NCI-H226 (cell line): Measurements from ENCODE around the gene CLDN1.
"Not testable (repeated sequence)": the region's sequence is repeated elsewhere in the genome, so short reads cannot be mapped to it uniquely, and the experiment has no call there.

Source experiments
- DNase-seq: peaks from one replicate; pipeline ENCODE4 v3.0.0-alpha.2; 2015

CLDN1 gene

DNA sequence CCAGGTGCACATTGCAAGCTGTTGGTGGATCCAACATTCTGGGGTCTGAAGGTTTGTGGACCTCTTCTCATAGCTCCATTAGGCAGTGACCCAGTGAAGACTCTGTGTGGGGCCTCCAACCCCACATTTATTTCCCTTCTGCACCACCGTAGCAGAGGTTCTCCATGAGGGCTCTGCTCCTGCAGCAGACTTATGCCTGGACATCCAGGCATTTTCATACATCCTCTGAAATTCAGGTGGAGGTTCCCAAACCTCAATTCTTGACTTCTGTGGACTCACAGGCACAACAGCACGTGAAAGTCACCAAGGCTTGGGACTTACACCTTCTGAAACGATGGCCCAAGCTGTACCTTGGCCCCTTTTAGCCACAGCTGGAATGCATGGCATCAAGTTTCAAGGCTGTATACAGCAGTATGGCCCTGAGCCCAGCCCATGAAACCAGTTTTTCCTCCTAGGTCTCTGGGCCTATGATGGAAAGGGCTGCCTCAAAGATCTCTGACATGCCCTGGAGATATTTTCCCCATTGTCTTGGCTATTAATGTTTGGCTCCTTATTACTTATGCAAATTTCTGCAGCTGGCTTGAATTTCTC is 30.2 kb downstream of the CLDN1 start:
- no peak for DNase-seq

DNA sequence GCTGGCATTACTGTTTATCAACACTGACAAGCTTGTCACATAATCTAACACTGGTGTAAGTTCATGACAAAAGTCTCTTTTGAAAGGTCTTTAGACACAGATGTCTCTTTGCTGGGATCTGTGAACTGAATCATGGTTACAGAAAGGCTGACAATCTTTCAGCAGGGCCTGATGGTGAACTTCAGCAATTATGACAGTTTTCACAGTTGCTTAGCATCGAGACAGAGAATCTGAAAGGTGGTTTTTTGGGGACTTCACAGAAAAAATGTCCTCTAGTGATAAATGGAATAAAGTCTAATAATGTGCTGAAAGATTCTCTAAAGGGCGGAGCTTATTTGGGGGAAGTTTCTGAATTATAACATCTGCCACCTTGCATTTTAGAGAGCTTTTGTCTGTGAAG is 32.3 kb downstream of the CLDN1 start:
- DNase-seq: no peak

DNA sequence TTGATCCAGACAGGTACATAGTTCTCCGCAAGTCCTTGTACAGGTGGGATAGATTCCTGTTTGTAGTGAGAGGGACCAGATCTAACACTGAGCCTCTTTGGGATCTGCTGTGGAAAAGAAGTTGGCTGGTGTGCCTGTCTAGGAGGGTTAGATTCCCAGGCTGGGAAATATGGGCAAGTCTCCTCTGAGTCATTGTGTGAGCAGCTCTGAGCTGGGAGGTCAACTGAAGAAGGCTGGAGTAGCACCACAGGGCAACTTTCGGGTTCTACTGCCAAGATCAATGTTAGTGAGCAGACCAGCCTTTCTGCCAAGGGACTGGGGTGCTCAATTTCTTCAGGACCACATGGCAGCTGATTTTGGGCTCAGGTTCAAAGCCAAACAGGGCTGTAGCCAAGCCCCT is 33.4 kb downstream of the CLDN1 start:
- no peak for DNase-seq

DNA sequence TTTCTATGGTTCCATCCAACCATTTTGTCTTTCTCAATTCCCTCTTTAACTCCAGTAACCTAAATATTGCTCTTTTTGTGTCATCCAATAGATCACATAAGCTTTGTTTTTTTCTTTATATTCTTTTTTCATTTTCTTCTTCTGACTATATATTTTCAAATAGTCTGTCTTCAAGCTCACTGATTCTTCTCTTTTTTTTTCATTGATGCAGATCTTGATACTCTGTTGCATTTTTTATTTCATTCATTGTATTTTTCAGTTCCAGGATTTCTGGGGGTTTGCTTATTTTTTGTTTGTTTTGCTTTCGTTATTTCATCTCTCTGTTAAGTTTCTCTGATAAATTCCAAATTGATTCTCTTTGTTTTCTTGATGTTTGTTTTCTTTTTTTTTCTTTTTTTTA is 36.2 kb downstream of the CLDN1 start:
- no peak for DNase-seq

DNA sequence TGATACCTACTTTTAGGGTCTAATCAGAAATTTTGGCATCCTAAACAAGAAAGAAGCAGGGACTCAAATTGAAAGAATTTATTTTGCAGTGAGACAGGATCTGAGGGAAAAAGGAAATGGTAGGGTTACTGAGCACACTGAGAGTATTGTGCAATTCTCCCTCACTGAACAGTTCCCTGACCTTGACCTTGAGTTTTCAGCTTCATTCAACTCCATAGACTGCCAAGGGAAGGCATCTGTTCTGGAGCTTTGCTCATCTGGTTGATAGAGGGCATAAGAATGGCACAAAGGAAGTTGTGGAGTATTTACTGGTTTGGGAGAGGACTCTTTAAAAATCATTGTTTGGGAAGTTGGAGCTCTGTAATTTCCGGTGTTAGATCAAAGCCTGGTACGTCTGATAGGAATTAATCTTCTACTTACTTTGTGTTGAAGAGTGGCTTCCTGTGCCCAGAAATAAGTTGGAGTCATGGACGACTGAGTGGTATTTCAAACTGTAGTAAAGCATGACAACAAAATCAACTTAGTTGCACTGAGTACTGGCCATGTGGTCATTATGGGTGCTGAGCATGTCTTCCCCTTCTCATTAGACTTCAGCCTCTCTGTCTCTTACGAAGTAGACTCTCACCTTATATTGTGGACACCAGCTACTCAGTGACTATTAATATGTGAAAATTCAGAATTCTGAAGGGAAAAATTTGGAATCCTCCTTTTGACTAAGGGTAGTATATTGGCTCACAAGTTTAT is 40.8 kb downstream of the CLDN1 start:
- DNase-seq: no peak

DNA sequence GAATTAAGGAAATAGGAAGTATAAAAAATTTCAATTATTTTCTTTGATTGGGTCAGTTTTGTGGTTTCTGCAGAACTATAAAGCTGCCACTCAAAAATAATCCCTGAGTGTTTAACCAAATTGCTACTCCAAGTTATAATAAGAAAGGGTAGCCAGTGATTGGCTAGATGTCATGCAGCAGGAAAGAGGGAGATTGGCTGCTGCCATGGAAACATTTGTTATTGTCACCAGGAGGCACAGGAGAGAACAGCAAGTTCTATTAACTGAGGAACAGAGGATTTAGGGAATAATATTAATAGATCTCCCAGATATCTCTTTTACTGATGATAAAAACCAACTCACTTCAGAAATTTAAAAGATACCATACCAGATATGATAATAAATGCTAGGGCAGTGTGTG is 42.6 kb downstream of the CLDN1 start:
- no peak for DNase-seq

DNA sequence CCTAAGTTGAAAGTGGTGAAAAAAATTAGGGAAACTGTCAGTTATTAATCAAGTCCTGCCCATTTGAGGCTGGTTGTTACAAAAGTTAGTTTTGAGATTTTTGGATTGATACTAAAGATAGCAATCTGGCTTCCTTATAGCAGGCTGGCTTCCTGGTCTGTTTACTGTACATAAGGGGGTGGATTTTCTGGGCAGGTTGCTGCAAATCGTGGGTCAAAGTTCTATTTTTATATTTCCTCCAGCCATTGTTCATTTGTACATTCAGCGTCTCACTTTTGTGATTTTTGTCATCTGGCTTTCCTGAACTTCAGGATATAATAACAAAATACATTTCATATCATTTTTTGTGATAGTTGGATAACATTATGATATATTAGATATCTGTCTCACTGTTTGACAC is 49.5 kb downstream of the CLDN1 start:
- DNase-seq: no peak

DNA sequence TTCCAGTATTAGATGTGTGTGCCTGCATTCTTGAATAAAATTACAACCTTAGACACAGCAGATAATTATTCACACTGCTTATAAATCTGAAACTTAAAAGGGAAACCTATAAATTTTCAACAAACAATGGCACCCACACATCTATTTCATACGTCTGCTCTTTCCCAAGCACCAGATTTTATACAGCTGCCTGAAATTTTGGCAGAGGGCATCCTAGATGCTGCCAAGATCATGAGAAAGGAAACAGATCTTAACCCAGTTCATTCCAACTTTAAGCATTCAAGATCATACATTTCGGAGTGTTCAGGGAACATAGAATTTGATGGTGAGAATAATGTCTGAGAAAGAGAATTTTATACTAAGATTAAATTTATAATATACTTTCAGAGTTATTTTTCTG is 53.1 kb downstream of the CLDN1 start:
- DNase-seq: no peak

DNA sequence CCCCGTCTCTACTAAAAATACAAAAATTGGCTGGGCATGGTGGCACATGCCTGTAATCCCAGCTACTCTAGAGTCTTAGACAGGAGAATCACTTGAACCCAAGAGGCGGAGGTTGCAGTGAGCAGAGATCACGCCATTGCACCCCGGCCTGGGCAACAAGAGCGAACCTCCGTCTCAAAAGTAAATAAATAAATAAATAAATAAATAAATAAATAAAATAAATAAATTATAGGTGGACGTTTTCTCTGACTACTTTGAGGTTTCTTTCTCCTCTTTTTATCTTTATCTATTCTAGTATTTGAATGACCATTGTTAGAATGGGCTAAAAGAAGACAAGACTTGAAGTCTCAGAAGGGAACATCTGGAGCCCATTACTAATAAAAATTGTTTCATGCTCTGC is 54.8 kb downstream of the CLDN1 start:
- not testable (repeated sequence) for DNase-seq

DNA sequence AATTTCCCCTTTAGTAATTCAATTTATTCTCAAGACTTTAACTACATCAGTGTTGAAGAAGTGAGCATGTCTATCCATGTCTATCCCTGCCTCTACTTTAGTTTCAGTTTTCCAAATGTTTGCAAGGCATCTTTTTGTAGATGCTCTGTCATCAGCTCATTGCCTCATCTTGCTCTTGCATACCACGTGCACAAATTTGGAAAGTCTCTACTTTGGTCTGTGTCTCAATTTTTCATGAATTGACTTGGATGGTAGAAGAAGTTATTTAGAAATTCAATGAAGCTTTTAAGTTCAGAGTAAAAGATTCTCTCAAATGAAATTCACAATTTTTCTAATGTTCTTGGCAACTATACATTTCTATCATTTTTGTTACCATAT is 55.3 kb downstream of the CLDN1 start:
- DNase-seq: no peak

DNA sequence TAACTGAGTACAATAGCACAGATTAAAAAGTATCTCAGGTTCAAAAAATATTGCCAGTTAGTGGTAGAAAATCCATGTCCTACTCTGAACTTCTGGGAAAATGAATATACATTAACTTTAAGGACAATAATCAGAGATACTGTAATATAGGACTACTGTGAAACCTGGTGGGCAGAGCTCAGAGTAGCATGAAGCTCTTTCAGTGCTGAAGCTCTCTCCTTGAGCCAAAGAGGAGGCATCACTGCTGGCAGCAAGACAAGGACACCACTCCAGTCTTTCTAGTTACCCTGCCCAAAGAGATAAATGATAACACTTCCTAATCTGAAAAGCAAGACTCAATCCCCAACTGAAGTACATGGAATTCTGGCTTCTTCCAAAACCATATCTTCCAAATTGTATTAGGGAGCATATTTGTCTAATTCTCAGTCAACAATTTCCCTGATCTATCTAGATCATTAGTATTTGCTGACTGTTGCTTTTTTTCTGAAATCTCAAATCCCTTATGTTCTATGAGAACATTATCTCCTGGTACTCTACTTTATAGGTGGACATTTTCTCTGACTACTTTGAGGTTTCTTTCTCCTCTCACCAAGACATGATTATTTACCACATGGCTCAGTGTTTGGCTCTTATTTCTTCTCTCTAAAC is 55.9 kb downstream of the CLDN1 start:
- no peak for DNase-seq

DNA sequence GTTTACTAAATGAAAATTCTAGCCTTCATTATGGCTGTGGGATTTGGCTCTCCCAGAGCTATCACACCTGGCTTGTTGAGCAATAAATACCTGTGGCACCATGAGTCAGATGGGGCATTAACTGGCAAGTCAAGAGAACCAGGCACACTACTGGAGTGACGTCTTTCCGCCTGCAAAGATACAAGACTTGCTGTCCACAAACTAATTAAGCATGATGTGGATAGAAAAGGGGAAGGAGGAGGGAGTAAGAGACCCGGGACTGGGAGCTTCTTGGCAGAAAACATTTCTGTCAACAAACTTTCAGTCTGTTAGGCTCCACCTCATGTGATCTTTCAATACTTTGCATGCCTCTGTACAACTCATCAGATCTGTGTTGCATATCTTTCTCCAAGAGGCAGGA is 56.5 kb downstream of the CLDN1 start:
- DNase-seq: peak; percentile 59

DNA sequence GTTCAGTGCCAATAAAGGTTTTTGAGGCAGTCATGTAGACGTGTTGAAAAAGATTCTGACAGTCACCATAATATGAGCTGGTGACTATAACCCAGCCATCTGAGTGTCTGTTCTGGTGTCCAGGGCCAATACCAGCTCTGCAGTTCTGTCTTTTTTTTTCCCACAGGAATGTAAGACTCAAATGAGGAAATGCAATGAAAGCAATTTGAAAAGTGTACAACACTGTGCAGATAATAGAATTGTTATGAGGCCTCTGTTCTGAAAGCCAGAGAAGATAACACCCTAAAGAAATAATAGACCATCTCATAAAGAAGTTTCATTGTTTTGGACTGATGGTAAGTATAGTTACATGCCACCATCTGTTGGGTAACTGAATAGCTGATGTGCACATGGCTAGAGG is 57.1 kb downstream of the CLDN1 start:
- DNase-seq: no peak

DNA sequence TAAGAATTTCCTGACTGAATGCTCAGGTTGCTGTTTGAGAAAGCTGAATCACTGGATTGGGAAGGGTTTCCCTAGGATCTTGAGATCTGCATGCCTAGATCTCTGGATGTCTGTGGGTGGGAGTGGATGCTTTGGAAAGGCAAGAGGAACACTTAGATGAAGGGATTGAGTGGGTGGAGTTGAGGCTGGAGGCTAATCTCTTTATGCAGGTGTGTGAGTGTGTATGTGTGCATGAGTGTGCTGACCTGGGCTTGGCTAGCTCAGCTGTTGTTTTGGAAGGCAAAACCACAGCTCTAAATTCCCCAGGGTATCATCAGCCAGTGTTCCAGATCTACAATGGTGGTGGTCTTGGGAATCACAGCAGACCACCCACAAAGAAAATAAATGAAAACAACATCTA is 60.5 kb downstream of the CLDN1 start:
- DNase-seq: peak; percentile 45

DNA sequence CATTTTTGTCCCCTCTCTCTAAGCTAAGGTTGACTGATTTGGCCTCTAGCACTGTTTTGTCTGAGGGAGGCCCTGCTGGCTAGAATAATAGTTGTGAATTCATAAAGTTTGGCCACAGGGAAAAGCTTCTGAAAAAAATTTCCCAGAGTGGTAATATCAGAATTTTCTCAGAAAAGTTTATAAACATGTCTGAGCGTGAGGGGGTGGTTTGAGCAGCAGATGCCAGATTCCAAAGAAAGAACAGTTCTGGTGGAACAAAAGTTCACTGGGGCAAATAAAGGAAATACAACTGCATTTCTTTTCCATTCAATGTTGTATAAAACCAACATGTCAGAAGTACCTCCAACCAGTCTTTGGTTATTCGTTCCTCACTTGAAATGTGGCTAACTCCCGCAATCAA is 61.2 kb downstream of the CLDN1 start:
- no peak for DNase-seq

DNA sequence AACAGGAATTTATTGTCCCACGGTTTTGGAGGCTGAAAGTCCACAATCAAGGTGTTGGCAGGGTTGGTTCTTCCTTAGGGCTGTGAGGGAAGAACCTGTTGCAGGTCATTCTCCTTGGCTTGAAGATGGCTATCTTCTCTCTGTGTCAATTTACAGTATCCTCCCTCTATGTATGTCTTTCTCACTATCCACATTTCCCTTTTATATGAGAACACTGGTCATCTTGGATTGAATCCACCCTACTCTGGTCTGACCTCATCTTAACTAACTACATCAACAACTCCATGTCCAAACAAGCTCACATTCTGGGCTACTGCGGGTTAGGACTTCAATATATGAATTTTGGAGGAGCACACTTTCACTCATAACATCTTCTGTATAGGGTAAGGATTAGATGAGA is 61.9 kb downstream of the CLDN1 start:
- DNase-seq: no peak

DNA sequence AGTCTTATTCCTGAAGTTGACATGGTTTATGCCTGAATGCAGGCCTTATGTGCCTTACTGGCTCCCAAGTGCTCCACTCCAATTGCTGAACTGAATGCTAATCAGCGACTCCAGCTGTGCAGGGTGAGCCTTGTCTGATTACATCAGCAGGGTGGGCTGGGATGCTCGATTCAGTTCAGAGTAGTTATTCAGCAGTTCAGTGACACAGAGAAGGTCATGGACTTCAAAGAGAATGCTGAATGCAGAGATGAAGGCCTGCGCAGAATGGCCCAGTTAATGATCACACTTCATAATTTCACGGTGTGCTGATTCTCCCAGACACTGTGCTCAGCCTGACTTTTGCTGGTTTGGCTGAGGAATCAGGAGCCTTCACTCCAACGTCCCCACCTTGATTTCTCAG is 63.6 kb downstream of the CLDN1 start:
- DNase-seq: no peak
